ENCODE measurements around the gene CCDC69. TPM values are rescaled to one million over a fixed set of nuclear protein-coding genes. Genes with fewer than 3 reads are reported as not detected.

CCDC69 gene
- total and polyA plus RNA-seq, 2 donors (not counting 1 experiment from before 2014, with no cell fraction given) = 58.7 to 125 TPM

GRCh38 chr5:151139015-151139414 lies 84.9 kb downstream of the CCDC69 start:
- DNase-seq = no peak
- peaks cover 78% of the 10 kb centered on the region for H3K4me1 Mint-ChIP-seq
- H3K27me3 Mint-ChIP-seq = no peaks in the 10 kb centered on the region
- H3K4me1 ChIP-seq (ENCODE audit: control insufficient read depth in 2 of 2, insufficient read depth in 2 of 2, low read length in 2 of 2) = peaks cover 51 to 85% of the 10 kb centered on the region in 2 donors
- H3K36me3 ChIP-seq (replicated peaks in 1 of 2; ENCODE audit: control extremely low read depth in 1 of 2, control insufficient read depth in 1 of 2, extremely low read depth in 1 of 2, insufficient read depth in 2 of 2, low read length in 1 of 2) = peaks cover 5 to 88% of the 10 kb centered on the region in 2 experiments
- intact Hi-C loops (cut with micrococcal nuclease) = no loop called here
- no peaks in the 10 kb centered on the region for H3K9me3 Mint-ChIP-seq (ENCODE audit: insufficient read depth)
- no peak overlapping the region for H2AFZ ChIP-seq (ENCODE audit: insufficient read depth, low read depth, low read length, poor library complexity, severe bottlenecking)
- peak overlapping the region; percentile 36 to 67 for H3K27ac ChIP-seq (ENCODE audit: low read length in 2 of 2)
- H4K20me1 ChIP-seq (ENCODE audit: control insufficient read depth, insufficient read depth, low read length, poor library complexity, severe bottlenecking) = no peaks in the 10 kb centered on the region
- H3K79me2 ChIP-seq (ENCODE audit: control insufficient read depth, insufficient read depth, low read length) = peaks cover 58% of the 10 kb centered on the region
- WGBS (ENCODE audit: insufficient coverage) = 94% methylated on average over 8 of the region's 8 CpGs
- CTCF ChIA-PET = interaction anchor here (1.4 to 48.0 kb wide), 3 partner anchors 12 to 88 kb away, joined by 4 to 1701 read pairs (median 1701); partner anchors contain the start of gene ANXA6
- H3K27ac Mint-ChIP-seq = peak overlapping the region; percentile 51
- TF ChIP-seq EZH2 (IDR thresholded peaks at IDR 0.05; ENCODE audit: borderline replicate concordance, insufficient read depth, low read depth, low read length, poor library complexity, severe bottlenecking) (no peak), CTCF (IDR thresholded peaks at IDR 0.05) (no peak)
- no peak for ATAC-seq (ENCODE audit: low read depth)
- no peak overlapping the region for H3K4me3 ChIP-seq (ENCODE audit: control extremely low read depth in 1 of 5, extremely low read depth in 1 of 5, insufficient read depth in 1 of 5, low read depth in 2 of 5, low read length in 4 of 5)
- no peaks in the 10 kb centered on the region for H3K9me3 ChIP-seq (ENCODE audit: control extremely low read depth in 1 of 3, control insufficient read depth in 2 of 3, insufficient read depth in 1 of 3, low read length in 2 of 3)
- peak overlapping the region; percentile 12 for H3K4me2 ChIP-seq (replicated peaks; ENCODE audit: low read depth, low read length, poor library complexity, severe bottlenecking)
- POLR2A ChIA-PET = no interaction called here
- H3K27me3 ChIP-seq (replicated peaks in 1 of 4; ENCODE audit: control extremely low read depth in 1 of 4, control insufficient read depth in 3 of 4, insufficient read depth in 4 of 4, low read length in 3 of 4) = no peaks in the 10 kb centered on the region
- no peak overlapping the region for H3K4me3 Mint-ChIP-seq
- no peak overlapping the region for H3K9ac ChIP-seq (ENCODE audit: low read length)

GRCh38 chr5:151138114-151138513 lies 85.8 kb downstream of the CCDC69 start:
- Histone ChIP-seq H2AFZ (ENCODE audit: insufficient read depth, low read depth, low read length, poor library complexity, severe bottlenecking) (no peak overlapping the region), H3K79me2 (ENCODE audit: control insufficient read depth, insufficient read depth, low read length) (peaks cover 49% of the 10 kb centered on the region), H3K27me3 (replicated peaks in 1 of 4; ENCODE audit: control extremely low read depth in 1 of 4, control insufficient read depth in 3 of 4, insufficient read depth in 4 of 4, low read length in 3 of 4) (no peaks in the 10 kb centered on the region), H3K36me3 (replicated peaks in 1 of 2; ENCODE audit: control extremely low read depth in 1 of 2, control insufficient read depth in 1 of 2, extremely low read depth in 1 of 2, insufficient read depth in 2 of 2, low read length in 1 of 2) (peaks cover 3 to 87% of the 10 kb centered on the region in 2 experiments), H3K4me3 (ENCODE audit: control extremely low read depth in 1 of 5, extremely low read depth in 1 of 5, insufficient read depth in 1 of 5, low read depth in 2 of 5, low read length in 4 of 5) (no peak overlapping the region), H3K27ac (ENCODE audit: low read length in 2 of 2) (peak overlapping the region; percentile 1 to 67), H4K20me1 (ENCODE audit: control insufficient read depth, insufficient read depth, low read length, poor library complexity, severe bottlenecking) (no peaks in the 10 kb centered on the region), H3K4me1 (ENCODE audit: control insufficient read depth in 2 of 2, insufficient read depth in 2 of 2, low read length in 2 of 2) (peaks cover 51 to 85% of the 10 kb centered on the region in 2 donors), H3K4me2 (replicated peaks; ENCODE audit: low read depth, low read length, poor library complexity, severe bottlenecking) (no peak overlapping the region), H3K9me3 (ENCODE audit: control extremely low read depth in 1 of 3, control insufficient read depth in 2 of 3, insufficient read depth in 1 of 3, low read length in 2 of 3) (no peaks in the 10 kb centered on the region), H3K9ac (ENCODE audit: low read length) (no peak overlapping the region)
- H3K27me3 Mint-ChIP-seq = no peaks in the 10 kb centered on the region
- peak overlapping the region; percentile 51 for H3K27ac Mint-ChIP-seq
- peaks cover 78% of the 10 kb centered on the region for H3K4me1 Mint-ChIP-seq
- POLR2A ChIA-PET = no interaction called here
- intact Hi-C loops (cut with micrococcal nuclease) = no loop called here
- CTCF ChIA-PET = interaction anchor here (1.4 to 48.0 kb wide), 3 partner anchors 11 to 87 kb away, joined by 4 to 1701 read pairs (median 1701); partner anchors contain the start of gene ANXA6
- ATAC-seq (ENCODE audit: low read depth) (no peak), DNase-seq (no peak)
- TF ChIP-seq EZH2 (IDR thresholded peaks at IDR 0.05; ENCODE audit: borderline replicate concordance, insufficient read depth, low read depth, low read length, poor library complexity, severe bottlenecking) (no peak), CTCF (IDR thresholded peaks at IDR 0.05) (no peak)
- no peak overlapping the region for H3K4me3 Mint-ChIP-seq
- WGBS (ENCODE audit: insufficient coverage) = 100% methylated on average over 1 of the region's 1 CpG
- no peaks in the 10 kb centered on the region for H3K9me3 Mint-ChIP-seq (ENCODE audit: insufficient read depth)

Measured in B cell (primary cell).